Measurements from ENCODE around the gene AKAP8.
A peak's percentile ranks its signal among the peaks of the same experiment; 100 is the strongest.

The AKAP8 gene

GRCh38 chr19:15315101-15315500 lies 64.5 kb downstream of the AKAP8 start:
- H3K27ac ChIP-seq, result no peak overlapping the region
- TF ChIP-seq, protein P1, sequence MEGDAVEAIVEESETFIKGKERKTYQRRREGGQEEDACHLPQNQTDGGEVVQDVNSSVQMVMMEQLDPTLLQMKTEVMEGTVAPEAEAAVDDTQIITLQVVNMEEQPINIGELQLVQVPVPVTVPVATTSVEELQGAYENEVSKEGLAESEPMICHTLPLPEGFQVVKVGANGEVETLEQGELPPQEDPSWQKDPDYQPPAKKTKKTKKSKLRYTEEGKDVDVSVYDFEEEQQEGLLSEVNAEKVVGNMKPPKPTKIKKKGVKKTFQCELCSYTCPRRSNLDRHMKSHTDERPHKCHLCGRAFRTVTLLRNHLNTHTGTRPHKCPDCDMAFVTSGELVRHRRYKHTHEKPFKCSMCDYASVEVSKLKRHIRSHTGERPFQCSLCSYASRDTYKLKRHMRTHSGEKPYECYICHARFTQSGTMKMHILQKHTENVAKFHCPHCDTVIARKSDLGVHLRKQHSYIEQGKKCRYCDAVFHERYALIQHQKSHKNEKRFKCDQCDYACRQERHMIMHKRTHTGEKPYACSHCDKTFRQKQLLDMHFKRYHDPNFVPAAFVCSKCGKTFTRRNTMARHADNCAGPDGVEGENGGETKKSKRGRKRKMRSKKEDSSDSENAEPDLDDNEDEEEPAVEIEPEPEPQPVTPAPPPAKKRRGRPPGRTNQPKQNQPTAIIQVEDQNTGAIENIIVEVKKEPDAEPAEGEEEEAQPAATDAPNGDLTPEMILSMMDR (conservative IDR thresholded peaks at IDR 0.05), result no peak

- no peak overlapping the region for H3K27ac ChIP-seq
- TF ChIP-seq, protein P1 (conservative IDR thresholded peaks at IDR 0.05), result no peak
Measured at GRCh38 chr19:15313649-15314279, 65.8 kb downstream of the AKAP8 start.

- H3K27ac ChIP-seq, result peak overlapping the region; percentile 86
- TF ChIP-seq, protein P1 (conservative IDR thresholded peaks at IDR 0.05), result no peak
Measured at GRCh38 chr19:15307169-15307568, 72.4 kb downstream of the AKAP8 start.

DNA sequence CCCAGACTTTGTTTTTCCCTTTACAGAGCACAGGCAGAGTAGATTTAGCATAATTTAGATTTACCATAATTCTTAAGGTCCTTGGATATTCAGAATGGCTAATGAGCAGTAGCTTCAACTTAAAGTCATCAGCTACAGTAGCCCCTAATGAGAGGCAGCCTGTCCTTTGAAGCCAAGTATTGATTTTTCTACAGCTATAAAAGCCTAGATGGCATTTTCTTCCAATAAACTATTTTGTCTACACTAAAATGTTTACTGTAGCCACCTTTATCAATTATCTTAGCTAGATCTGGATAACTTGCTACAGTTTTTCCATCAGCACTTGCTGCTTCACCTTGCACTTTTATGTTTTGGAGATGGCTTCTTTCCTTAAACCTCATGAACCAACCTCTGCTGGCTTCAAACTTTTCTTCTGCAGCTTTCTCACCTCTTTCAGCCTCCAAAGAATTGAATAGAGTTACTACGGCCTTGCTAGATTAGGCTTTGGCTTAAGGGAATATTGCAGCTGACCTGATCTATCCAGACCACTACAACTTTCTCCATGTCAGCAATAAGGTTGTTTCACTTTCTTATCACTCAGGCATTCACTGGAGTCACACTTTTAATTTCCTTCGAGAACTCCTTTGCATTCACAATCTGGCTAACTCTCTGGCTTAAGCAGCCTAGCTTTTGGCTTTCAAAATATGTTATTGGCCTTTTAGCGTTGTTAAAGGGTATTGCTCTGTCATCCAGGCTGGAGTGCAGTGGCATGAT lies 73.8 kb downstream of the AKAP8 start:
- peak overlapping the region; percentile 86 for H3K27ac ChIP-seq
- TF ChIP-seq, protein P1 (conservative IDR thresholded peaks at IDR 0.05), result no peak

DNA sequence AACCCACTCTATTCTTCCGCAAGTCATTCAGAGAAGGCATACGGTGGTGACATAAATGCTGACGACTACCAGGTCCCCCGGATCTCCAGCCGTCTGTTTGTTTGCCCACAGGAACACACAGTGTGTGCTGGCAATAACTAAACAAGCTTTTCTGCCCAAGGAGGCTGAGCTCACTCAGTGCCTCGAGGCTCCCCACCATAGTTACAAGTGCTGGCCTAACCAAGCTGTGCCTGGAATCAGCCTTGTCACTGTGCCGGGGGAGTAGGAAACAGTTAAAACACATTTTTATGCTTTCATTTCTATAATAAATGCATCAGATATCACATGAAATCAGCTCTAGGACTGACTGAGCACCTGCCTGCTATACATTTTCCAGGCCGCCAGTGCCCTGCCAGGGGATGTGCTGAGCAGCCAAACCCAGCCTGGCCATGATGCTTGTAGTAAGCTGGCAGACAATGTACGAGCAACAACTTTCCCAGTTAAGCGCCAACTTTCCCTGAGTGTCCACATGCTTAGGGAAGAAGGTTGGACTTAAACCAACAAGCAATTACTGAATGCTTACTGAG lies 75.4 kb downstream of the AKAP8 start:
- H3K27ac ChIP-seq, result peak overlapping the region; percentile 86
- TF ChIP-seq, protein P1 (conservative IDR thresholded peaks at IDR 0.05), result no peak

All from VCaP (cell line).